Neural cell (in vitro differentiated cells): ENCODE results near the gene HYCC1. TPM values are rescaled to one million over a fixed set of nuclear protein-coding genes. Genes with fewer than 3 reads are reported as not detected.

Experiments
- H2AFZ ChIP-seq: fragments of 200-600, 300-800 bp; sonication (generic), shearing (Covaris generic); 2 replicates; pipeline ENCODE4 v1.6.0; 2014; ENCODE audit warnings: low read depth, mild to moderate bottlenecking, antibody characterized with exemption, low read length, moderate library complexity
- H3F3A ChIP-seq: fragments of 200-600 bp; shearing (Covaris generic); 2 replicates; pipeline ENCODE4 v1.6.1; 2016; ENCODE audit warnings: mild to moderate bottlenecking, moderate library complexity, mixed read lengths, antibody characterized with exemption, low read length; ENCODE audit not compliant: insufficient read depth, poor library complexity, severe bottlenecking
- H3K27ac ChIP-seq: fragments of 200-600, 300-800 bp; sonication (generic), shearing (Covaris generic); 2 replicates; pipeline ENCODE4 v1.5.1; 2014; ENCODE audit warnings: mild to moderate bottlenecking, low read length, moderate library complexity
- H3K27me3 ChIP-seq: fragments of 300-800, 200-600 bp; sonication (generic), shearing (Covaris generic); 2 replicates; pipeline ENCODE4 v1.6.0; 2014; ENCODE audit warnings: mild to moderate bottlenecking, low read depth, low read length, moderate library complexity; ENCODE audit not compliant: insufficient read depth
- H3K36me3 ChIP-seq: fragments of 300-800, 200-600 bp; sonication (generic), shearing (Covaris generic); 2 replicates; pipeline ENCODE4 v1.5.1; 2014; ENCODE audit warnings: mild to moderate bottlenecking, antibody characterized with exemption, low read length, moderate library complexity; ENCODE audit not compliant: insufficient read depth
- H3K4me2 ChIP-seq: fragments of 300-800, 200-600 bp; sonication (generic), shearing (Covaris generic); 2 replicates; pipeline ENCODE4 v1.6.0; 2014; ENCODE audit warnings: mild to moderate bottlenecking, low read length
- H3K4me3 ChIP-seq: fragments of 300-800, 200-600 bp; sonication (generic), shearing (Covaris generic); 2 replicates; pipeline ENCODE4 v1.5.1; 2014; ENCODE audit warnings: mild to moderate bottlenecking, low read length, moderate library complexity
- H3K79me2 ChIP-seq: fragments of 200-600 bp; shearing (Covaris generic); replicated peaks from 2 replicates; pipeline ENCODE4 v1.6.0; 2014; ENCODE audit warnings: mild to moderate bottlenecking, low read length, moderate library complexity; ENCODE audit not compliant: insufficient read depth
- H3K9ac ChIP-seq: fragments of 300-800, 200-600 bp; sonication (generic), shearing (Covaris generic); 2 replicates; pipeline ENCODE4 v1.6.1; 2016; ENCODE audit warnings: mild to moderate bottlenecking, low read length, mixed read lengths
- H3K9me2 ChIP-seq: fragments of 200-600 bp; shearing (Covaris generic); 2 replicates; pipeline ENCODE4 v1.6.1; 2016; ENCODE audit warnings: mild to moderate bottlenecking, low read length, mixed read lengths; ENCODE audit not compliant: insufficient read depth
- H3K9me3 ChIP-seq: fragments of 200-600, 300-800 bp; sonication (generic), shearing (Covaris generic); 2 replicates; pipeline ENCODE4 v1.6.1; 2016; ENCODE audit warnings: mild to moderate bottlenecking, mixed run types, low read length, moderate library complexity, mixed read lengths
- H4K20me1 ChIP-seq: fragments of 200-600 bp; shearing (Covaris generic); 2 replicates; pipeline ENCODE4 v1.6.1; 2016; ENCODE audit warnings: mild to moderate bottlenecking, mixed run types; ENCODE audit not compliant: insufficient read depth
- EP300 ChIP-seq: fragments of 450-650 bp; conservative IDR thresholded peaks from 2 replicates; pipeline ENCODE4 v1.6.1; 2014; ENCODE audit warnings: antibody characterized with exemption, mild to moderate bottlenecking, moderate library complexity; ENCODE audit not compliant: poor library complexity, severe bottlenecking
- EZH2 ChIP-seq: fragments of 200-600, 300-800 bp; shearing (Covaris generic), sonication (generic); IDR thresholded peaks from 2 replicates; pipeline ENCODE4 v1.6.1; 2014; ENCODE audit warnings: antibody characterized with exemption, low read length, borderline replicate concordance, mild to moderate bottlenecking; ENCODE audit not compliant: insufficient read depth, poor library complexity, severe bottlenecking
- MXI1 ChIP-seq: fragments of 450-650 bp; conservative IDR thresholded peaks from 2 replicates; pipeline ENCODE4 v1.6.1; 2014; ENCODE audit warnings: antibody characterized with exemption, mild to moderate bottlenecking; ENCODE audit not compliant: poor library complexity, severe bottlenecking
- POLR2AphosphoS5 ChIP-seq: IDR thresholded peaks from 2 replicates; pipeline ENCODE4 v1.6.1; 2012
- RAD21 ChIP-seq: fragments of 450-650 bp; conservative IDR thresholded peaks from 2 replicates; pipeline ENCODE4 v1.6.1; 2014; ENCODE audit warnings: antibody characterized with exemption, mild to moderate bottlenecking, moderate library complexity
- SMC3 ChIP-seq: fragments of 450-650 bp; conservative IDR thresholded peaks from 2 replicates; pipeline ENCODE4 v1.6.1; 2014; ENCODE audit warnings: antibody characterized with exemption, mild to moderate bottlenecking, moderate library complexity; ENCODE audit not compliant: poor library complexity
- TAF1 ChIP-seq: IDR thresholded peaks from 2 replicates; pipeline ENCODE4 v1.6.1; 2012; ENCODE audit warnings: low read depth
- polyA plus RNA-seq: library from polyadenylated mRNA; depleted of rRNA; stranded (reverse); fragments of >200 nt; gene quantifications from 2 replicates; pipeline ENCODE4 v1.2.3, GENCODE V29; 2014
- TF ChIP-seq, protein P1 (sequence below): IDR thresholded peaks from 2 replicates; pipeline ENCODE4 v1.6.1; 2012; ENCODE audit warnings: borderline replicate concordance
- TF ChIP-seq, protein P2 (sequence below): fragments of 450-650 bp; IDR thresholded peaks from 2 replicates; pipeline ENCODE4 v1.5.1; 2014; ENCODE audit warnings: antibody characterized with exemption, mild to moderate bottlenecking, moderate library complexity; ENCODE audit not compliant: poor library complexity, severe bottlenecking

Gene HYCC1
- polyA plus RNA-seq, 1 donor from 2014 or later = 12.3 TPM

DNA sequence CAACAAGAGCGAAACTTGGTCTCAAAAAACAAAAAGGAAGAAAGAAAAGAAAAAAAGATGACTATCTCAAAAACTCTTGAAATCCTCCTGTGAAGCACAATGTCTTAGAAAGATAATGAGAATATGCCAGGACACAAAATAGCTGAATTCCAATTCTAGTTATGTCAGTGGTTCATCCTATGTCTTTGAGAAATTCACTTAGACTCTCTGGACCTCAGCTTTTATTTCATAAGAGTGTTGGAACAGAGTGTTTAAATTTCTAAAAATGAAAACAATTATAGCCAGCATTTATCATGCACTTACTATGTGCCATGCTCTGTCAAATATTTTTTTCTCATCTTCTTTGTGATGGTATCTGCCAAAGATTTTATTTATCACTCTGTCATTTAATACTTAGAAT is 13.3 kb upstream of the HYCC1 start:
- TF ChIP-seq MXI1 = no peak
- TF ChIP-seq SMC3 = no peak
- TF ChIP-seq EP300 = no peak
- no peaks in the 10 kb centered on the region for H4K20me1 ChIP-seq
- no peaks in the 10 kb centered on the region for H3K27me3 ChIP-seq
- no peak overlapping the region for H2AFZ ChIP-seq
- H3K4me2 ChIP-seq = no peak overlapping the region
- H3K4me3 ChIP-seq = no peak overlapping the region
- H3K79me2 ChIP-seq = no peaks in the 10 kb centered on the region
- H3K27ac ChIP-seq = no peak overlapping the region
- no peaks in the 10 kb centered on the region for H3F3A ChIP-seq
- no peaks in the 10 kb centered on the region for H3K9me2 ChIP-seq
- no peak overlapping the region for H3K9ac ChIP-seq
- H3K36me3 ChIP-seq = no peaks in the 10 kb centered on the region
- H3K9me3 ChIP-seq = no peaks in the 10 kb centered on the region

DNA sequence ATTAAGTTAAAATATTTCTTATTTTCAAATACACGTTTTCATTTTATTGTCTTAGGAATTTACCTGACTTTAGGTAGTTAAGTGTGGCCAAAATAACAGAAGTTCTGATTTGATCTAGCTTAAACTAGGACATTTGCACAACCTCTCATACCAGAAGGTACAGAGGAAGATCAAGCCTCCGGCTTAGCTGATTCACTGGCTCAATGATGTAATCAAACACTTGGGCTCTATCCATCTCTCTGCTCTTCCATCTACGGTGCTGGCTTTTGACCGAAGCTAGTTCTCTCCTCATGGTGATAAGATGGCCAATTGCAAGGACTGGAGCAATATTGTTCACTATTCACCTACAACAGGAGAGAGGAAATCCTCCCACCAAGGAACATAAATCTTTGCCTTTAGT is 12.2 kb upstream of the HYCC1 start:
- no peak overlapping the region for H3K4me2 ChIP-seq
- no peaks in the 10 kb centered on the region for H4K20me1 ChIP-seq
- H3K9me3 ChIP-seq = no peaks in the 10 kb centered on the region
- no peak overlapping the region for H2AFZ ChIP-seq
- H3F3A ChIP-seq = no peaks in the 10 kb centered on the region
- TF ChIP-seq RAD21 (no peak), EP300 (no peak), MXI1 (no peak), SMC3 (no peak), POLR2AphosphoS5 (no peak), TAF1 (no peak), EZH2 (no peak)
- TF ChIP-seq, protein P1, sequence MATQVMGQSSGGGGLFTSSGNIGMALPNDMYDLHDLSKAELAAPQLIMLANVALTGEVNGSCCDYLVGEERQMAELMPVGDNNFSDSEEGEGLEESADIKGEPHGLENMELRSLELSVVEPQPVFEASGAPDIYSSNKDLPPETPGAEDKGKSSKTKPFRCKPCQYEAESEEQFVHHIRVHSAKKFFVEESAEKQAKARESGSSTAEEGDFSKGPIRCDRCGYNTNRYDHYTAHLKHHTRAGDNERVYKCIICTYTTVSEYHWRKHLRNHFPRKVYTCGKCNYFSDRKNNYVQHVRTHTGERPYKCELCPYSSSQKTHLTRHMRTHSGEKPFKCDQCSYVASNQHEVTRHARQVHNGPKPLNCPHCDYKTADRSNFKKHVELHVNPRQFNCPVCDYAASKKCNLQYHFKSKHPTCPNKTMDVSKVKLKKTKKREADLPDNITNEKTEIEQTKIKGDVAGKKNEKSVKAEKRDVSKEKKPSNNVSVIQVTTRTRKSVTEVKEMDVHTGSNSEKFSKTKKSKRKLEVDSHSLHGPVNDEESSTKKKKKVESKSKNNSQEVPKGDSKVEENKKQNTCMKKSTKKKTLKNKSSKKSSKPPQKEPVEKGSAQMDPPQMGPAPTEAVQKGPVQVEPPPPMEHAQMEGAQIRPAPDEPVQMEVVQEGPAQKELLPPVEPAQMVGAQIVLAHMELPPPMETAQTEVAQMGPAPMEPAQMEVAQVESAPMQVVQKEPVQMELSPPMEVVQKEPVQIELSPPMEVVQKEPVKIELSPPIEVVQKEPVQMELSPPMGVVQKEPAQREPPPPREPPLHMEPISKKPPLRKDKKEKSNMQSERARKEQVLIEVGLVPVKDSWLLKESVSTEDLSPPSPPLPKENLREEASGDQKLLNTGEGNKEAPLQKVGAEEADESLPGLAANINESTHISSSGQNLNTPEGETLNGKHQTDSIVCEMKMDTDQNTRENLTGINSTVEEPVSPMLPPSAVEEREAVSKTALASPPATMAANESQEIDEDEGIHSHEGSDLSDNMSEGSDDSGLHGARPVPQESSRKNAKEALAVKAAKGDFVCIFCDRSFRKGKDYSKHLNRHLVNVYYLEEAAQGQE = no peak
- TF ChIP-seq, protein P2, sequence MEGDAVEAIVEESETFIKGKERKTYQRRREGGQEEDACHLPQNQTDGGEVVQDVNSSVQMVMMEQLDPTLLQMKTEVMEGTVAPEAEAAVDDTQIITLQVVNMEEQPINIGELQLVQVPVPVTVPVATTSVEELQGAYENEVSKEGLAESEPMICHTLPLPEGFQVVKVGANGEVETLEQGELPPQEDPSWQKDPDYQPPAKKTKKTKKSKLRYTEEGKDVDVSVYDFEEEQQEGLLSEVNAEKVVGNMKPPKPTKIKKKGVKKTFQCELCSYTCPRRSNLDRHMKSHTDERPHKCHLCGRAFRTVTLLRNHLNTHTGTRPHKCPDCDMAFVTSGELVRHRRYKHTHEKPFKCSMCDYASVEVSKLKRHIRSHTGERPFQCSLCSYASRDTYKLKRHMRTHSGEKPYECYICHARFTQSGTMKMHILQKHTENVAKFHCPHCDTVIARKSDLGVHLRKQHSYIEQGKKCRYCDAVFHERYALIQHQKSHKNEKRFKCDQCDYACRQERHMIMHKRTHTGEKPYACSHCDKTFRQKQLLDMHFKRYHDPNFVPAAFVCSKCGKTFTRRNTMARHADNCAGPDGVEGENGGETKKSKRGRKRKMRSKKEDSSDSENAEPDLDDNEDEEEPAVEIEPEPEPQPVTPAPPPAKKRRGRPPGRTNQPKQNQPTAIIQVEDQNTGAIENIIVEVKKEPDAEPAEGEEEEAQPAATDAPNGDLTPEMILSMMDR = no peak
- H3K9me2 ChIP-seq = no peaks in the 10 kb centered on the region
- H3K9ac ChIP-seq = no peak overlapping the region
- no peak overlapping the region for H3K27ac ChIP-seq
- no peak overlapping the region for H3K4me3 ChIP-seq
- no peaks in the 10 kb centered on the region for H3K27me3 ChIP-seq
- H3K79me2 ChIP-seq = no peaks in the 10 kb centered on the region
- no peaks in the 10 kb centered on the region for H3K36me3 ChIP-seq

GRCh38 chr7:23024454-23024853 is 10.5 kb upstream of the HYCC1 start:
- H3K36me3 ChIP-seq = no peaks in the 10 kb centered on the region
- H4K20me1 ChIP-seq = no peaks in the 10 kb centered on the region
- no peaks in the 10 kb centered on the region for H3K9me3 ChIP-seq
- no peaks in the 10 kb centered on the region for H3K27me3 ChIP-seq
- H3K27ac ChIP-seq = no peak overlapping the region
- no peak overlapping the region for H3K4me2 ChIP-seq
- no peak overlapping the region for H3K4me3 ChIP-seq
- H3F3A ChIP-seq = no peaks in the 10 kb centered on the region
- no peaks in the 10 kb centered on the region for H3K9me2 ChIP-seq
- no peak overlapping the region for H3K9ac ChIP-seq
- no peak overlapping the region for H2AFZ ChIP-seq
- H3K79me2 ChIP-seq = no peaks in the 10 kb centered on the region
- TF ChIP-seq RAD21 = no peak
- no peak for TF ChIP-seq EP300
- TF ChIP-seq POLR2AphosphoS5 = no peak
- no peak for TF ChIP-seq SMC3
- TF ChIP-seq MXI1 = no peak
- TF ChIP-seq TAF1 = no peak
- TF ChIP-seq, protein P2 = no peak
- TF ChIP-seq, protein P1 = no peak
- no peak for TF ChIP-seq EZH2
